Sigmoid colon (tissue), 3 donors: ENCODE data around the gene ATXN1.

Experiments
- CTCF ChIP-seq, 4 experiments: fragments of 450-650 bp in 3 of 4; fragments of 200-600 bp in 1 of 4; IDR thresholded peaks; one replicate each; pipeline ENCODE4 v1.5.1; 2016 to 2019; ENCODE audit warnings: antibody characterized with exemption in 4 of 4, mild to moderate bottlenecking in 3 of 4, moderate library complexity in 2 of 4
- POLR2A ChIP-seq, 2 donors: fragments of 450-650 bp; IDR thresholded peaks; one replicate each; pipeline ENCODE4 v1.6.1; 2016; ENCODE audit warnings: antibody characterized with exemption in 2 of 2, mild to moderate bottlenecking in 2 of 2, moderate library complexity in 2 of 2

- TF ChIP-seq POLR2A (IDR thresholded peaks at IDR 0.05), result no peak
- no peak for TF ChIP-seq CTCF (IDR thresholded peaks at IDR 0.05)
Measured at GRCh38 chr6:16690608-16691142, 70.6 kb downstream of the ATXN1 start.
